CD1c-positive myeloid dendritic cell (primary cell): Measurements from ENCODE around the gene DIP2C.
"Not testable (repeated sequence)": the region's sequence is repeated elsewhere in the genome, so short reads cannot be mapped to it uniquely, and the experiment has no call there.

Source experiments
- DNase-seq: peaks from one replicate; pipeline ENCODE4 v3.0.0-alpha.2; 2016; ENCODE audit errors: extremely low spot score

DIP2C gene

DNA sequence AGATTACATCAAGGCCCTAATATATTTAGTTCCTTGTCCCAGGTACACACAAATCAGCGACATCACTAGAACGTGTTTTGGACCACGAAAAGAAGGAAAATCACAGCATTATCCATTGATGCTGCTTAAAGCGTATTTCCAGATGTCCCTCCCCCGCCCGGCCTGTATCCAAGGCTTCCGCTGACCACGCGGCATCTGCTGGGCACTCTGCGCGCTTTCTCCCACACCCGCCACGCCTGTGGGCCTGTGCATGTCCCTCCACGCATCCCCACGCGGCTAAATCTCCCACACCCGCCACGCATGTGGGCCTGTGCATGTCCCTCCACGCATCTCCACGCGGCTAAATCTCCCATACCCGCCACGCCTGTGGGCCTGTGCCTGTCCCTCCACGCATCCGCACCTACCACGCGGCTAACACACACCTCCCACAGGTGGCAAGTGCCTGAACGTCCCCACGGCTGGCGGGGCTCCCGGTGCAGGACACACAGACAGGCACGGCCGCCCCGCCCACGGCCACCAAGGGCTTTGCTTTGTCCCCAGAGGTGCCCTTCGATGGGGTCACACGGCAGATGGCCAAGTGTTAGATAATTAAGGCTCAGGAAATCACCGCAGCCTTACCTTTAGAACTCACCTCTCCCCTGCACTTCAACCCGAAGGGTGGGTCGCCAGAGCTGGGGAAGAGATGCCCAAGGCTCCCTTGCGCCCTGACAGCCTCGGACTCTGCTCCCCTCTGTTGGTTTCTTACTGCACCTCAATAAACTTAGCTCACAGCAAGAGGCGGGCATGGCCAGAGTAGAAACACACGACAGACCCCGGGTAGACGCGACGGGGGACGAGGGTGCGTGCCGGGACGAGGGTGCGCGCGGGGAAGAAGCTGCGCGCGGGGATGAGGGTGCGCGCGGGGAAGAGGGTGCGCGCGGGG is 49.5 kb downstream of the DIP2C start:
- no peak for DNase-seq

DNA sequence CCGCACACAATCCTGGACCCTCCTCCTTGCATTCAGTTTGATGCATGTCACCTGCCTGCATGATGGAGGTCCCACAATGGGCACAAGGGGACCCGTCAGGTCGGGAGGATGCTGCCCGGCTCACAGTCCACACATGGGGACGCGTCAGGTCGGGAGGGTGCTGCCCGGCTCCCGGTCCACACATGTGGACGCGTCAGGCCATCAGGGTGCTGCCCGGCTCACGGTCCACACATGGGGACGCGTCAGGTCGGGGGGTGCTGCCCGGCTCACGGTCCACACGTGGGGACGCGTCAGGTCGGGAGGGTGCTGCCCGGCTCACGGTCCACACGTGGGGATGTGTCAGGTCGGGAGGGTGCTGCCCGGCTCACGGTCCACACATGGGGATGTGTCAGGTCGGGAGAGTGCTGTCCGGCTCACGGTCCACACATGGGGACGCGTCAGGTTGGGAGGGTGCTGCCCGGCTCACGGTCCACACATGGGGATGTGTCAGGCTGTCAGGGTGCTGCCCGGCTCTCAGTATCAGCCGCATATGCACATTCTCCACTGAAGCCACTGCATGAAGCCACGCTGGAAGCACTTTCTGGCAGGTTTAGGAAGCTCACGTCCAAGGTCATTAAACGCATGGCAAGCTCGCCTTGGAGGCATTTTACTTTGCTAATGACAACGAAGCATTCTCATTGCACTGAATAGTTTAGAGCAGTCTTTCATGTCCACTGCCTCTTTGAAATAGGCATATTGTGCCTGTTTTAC is 50.3 kb downstream of the DIP2C start:
- no peak for DNase-seq

DNA sequence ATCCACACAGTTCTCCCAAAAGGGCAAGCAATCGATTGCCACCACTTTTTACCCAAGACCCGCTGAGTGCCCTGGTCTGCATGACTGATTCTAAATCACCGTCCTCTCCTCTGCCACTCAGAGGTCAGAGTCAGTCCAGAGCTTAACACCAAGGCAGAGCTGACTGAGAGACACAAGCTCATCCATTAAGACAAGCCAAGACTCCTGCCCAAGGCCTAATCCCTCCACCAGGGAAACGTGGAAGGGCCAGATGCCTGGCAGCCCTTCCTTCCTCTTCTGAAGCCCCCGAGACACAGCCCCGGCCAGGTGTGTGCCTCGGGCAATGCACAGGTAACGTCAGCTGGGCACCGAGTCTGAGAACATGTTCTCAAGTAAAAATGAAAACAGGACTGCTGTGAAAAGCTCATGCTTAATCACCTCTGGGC is 51.7 kb downstream of the DIP2C start:
- no peak for DNase-seq

DNA sequence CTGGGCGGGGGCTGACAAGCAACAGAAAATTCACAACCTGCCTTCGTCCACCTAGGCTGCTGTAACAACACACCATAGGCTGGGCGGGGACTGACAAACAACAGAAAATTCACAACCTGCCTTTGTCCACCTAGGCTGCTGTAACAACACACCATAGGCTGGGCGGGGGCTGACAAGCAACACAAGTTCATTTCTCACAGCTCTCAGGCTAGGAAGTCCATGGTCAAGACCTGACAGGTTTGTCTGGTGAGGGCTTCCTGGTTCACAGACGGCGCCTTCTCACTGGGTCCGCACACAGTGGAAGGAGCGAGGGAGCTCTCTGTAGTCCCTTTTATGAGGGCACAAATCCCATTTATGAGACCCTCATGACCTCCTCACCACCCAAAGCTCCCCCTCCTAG is 52.2 kb downstream of the DIP2C start:
- DNase-seq = no peak

DNA sequence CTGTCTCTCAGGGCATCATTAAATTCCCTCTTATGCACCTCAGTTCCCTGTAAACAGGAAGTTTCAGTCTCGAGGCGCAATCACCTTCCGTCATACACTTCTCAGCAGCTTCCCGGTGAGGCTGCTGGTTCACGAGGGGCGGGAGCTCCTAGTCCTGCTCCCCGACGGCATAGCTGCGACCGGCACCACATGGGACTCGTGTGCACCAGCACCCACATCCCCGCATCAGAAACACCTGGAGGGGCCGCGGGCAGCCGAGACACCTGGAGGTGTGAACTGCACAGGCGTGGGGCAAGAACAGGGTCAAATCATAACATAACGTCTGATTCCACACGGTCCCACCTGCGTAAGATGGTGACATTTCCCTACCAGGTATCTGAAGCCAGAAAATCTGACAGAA is 52.7 kb downstream of the DIP2C start:
- no peak for DNase-seq

DNA sequence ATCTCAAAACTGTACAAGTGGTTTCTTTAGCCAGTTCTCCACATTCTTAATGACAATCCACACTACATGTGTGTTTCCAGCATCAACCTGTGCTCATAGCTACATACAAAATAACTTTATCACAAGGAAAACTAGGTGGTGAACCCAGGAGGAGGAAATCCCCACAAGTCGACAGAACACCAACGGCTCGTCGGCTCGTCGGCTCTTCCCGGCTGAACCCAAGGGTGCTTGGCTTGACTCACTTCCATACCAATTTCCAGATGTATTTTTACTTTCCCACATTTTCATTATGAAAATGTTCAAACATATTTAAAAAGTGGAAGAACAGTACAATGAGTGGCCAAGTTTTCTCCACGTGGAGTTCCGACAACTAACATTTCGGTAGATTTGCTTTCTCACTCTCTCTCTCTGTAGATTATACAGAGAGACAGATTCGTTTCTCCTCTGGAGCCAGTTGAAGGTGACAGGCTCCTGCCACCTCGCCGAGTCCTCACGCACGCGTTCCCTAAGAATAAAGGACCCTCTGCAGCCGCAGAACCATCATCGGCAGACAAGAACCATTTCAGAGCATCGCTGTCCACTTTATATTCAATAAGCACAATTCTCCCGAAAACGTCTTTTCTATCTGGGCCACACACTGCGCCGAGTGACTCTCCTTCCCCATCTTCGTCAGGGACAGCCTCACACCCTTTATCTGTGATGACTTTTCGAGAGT is 53.3 kb downstream of the DIP2C start:
- DNase-seq = no peak

DNA sequence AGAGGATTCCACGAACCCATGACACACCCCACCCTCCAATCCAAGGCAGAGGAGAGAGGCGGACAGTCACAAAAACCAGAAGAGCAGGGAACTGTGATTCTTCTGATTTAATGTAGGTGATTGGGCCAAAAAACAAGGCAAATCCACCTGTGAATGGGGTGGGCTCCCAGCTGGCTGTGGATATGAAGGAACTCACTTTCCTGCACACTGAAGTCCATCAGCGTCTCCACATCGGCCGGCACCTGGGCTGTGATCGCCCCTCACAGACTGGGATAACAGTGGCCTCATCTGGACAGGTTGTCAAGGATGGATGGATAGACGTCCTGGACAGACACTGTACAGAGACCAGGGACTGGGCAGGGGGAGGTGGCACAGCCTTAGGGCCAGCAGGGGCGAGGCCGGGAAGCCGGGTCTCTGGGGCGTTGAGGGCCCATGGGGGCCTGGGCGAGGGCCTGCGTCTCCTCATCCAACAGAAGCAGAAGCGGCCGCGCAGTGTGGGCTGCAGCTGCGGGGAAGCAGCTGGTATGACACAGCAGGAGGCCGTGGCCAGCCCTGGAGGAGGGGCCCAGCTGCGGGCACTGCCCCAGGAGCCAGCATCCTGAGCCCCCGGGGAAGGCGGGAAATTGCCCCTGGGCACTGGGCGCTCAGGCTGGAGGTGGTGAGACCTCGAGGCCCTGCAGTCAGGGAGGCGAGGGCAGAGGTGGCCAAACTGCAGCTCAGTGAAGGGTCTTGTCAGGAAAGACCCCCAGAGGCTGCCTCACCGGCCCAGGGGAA is 54.2 kb downstream of the DIP2C start:
- DNase-seq = no peak

DNA sequence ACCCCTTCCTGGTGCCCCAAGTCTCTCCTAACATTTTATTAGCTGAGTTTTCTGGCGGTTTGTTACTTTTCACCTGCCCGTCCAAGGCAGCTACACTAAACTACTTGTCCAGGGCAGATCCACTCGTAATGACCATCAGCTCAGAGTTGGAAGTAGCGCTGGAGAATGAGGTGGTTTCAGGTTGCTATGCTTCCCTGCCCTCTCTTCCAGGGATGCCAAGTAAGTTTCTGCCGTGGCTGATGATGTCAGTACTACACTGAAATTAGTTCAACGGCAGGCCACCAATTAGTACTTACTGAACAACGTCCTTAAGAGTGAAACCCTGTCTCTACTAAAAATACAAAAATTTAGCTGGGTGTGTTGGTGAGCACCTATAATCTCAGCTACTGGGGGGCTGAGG is 55.2 kb downstream of the DIP2C start:
- no peak for DNase-seq

DNA sequence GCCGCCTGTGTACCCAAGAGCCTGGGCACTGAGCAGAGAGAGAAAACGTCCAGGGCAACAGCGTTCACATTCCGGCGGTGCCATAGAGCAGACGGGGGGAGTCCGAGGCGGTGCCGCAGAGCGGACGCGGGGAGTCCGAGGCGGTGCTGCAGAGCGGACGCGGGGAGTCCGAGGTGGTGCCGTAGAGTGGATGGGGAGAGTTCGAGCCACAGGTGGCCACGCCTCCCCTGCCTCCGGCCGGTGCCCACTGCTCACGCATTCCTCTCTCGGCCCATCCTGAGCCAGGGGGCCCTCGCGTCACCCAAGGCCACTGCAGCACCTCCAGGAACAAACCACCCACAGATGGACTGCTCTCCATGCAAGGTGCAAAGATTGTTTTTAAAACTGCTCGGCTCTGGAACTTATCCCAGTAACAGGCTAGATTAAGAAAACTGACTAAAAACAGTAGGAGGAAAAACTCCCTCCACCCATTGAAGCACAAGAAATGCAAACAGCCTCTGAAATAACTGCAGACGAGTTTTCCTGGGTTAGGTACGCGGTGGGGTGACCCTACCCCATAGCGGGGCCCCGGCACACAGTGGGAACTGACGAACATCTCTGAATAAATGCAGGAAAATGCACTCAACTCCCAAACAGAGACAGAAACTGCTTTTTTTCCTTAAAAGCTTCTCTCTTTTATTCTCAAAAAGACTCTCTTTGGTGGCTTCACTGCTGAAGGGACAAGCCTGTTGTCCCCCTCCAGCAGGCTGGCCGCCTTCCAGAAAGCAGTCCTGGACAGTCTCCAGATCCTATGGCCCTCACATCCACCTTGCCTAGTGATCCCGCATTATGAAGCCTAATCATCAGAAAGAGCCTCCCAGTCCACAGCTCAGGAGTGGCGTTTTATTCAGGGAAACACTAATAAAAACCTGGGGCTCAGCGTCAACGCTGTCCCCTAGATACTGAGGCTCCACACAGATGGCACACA is 55.9 kb downstream of the DIP2C start:
- no peak for DNase-seq

DNA sequence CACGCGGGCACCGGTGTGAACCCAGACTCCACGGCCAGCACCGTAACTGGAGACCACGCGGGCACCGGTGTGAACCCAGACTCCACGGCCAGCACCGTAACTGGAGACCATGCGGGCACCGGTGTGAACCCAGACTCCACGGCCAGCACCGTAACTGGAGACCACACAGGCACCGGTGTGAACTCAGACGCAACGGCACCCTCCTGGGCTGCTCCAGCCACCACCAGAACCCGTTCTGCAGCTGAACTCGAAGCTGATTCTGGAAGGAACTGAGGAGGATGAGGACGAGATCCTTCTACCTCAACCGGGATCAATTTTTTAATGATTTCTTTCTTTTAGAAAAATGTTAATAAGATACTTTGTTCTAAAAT is 56.7 kb downstream of the DIP2C start:
- DNase-seq = not testable (repeated sequence)

DNA sequence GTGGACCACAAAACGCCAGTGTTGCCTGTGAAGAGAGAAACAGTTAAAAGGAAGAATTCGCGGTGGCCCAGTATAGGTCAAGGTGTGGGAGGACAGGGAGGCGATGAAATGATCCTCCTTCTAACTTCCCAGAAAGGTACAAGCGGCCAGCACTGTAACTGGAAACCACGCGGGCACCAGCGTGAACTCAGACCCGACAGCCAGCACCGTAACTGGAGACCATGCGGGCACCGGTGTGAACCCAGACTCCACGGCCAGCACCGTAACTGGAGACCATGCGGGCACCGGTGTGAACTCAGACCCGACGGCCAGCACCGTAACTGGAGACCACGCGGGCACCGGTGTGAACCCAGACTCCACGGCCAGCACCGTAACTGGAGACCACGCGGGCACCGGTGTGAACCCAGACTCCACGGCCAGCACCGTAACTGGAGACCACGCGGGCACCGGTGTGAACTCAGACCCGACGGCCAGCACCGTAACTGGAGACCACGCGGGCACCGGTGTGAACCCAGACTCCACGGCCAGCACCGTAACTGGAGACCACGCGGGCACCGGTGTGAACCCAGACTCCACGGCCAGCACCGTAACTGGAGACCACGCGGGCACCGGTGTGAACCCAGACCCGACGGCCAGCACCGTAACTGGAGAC is 57.2 kb downstream of the DIP2C start:
- not testable (repeated sequence) for DNase-seq

DNA sequence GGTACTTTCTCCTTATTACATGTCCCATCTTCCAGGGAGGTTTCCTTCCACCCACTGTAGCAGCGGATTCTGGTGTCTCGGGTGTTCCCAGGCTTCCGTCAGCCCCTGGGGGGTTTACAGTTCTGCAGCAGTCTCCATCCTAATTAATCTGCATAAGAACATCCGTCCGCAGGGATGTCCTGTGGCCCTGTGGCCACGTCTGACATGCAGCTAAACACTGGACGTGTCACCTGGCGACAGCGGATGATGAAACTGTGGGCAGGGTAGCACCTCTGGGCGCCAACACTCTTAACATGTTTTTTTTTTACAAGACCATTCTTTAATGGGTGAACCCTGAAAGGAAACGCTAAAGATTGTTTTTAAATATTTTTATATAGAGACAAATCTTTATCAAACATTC is 58.2 kb downstream of the DIP2C start:
- no peak for DNase-seq

DNA sequence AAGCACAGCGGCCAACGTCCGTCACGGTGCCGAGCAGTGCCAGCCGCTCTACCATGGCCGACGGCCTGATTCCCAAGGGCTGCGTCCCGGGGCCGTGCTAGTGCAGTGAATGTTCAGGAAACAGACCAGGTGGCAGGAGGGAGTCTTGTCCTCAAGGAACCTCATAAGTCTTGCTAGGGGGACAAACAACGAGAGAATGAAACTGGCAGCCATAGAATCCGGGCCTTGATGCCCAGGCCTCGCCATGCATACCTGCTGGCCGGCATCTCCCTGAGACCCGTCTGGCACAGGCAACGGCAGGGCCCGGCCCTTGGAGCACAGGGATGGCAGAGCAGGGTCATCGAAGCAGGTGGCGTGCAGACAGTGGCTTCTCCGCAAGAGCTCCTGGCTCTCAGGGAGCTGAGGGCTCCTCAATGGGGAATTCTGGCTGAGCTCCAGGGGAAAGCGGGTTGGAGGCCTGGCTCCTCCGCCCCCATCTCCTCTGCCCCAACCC is 58.8 kb downstream of the DIP2C start:
- DNase-seq = no peak

DNA sequence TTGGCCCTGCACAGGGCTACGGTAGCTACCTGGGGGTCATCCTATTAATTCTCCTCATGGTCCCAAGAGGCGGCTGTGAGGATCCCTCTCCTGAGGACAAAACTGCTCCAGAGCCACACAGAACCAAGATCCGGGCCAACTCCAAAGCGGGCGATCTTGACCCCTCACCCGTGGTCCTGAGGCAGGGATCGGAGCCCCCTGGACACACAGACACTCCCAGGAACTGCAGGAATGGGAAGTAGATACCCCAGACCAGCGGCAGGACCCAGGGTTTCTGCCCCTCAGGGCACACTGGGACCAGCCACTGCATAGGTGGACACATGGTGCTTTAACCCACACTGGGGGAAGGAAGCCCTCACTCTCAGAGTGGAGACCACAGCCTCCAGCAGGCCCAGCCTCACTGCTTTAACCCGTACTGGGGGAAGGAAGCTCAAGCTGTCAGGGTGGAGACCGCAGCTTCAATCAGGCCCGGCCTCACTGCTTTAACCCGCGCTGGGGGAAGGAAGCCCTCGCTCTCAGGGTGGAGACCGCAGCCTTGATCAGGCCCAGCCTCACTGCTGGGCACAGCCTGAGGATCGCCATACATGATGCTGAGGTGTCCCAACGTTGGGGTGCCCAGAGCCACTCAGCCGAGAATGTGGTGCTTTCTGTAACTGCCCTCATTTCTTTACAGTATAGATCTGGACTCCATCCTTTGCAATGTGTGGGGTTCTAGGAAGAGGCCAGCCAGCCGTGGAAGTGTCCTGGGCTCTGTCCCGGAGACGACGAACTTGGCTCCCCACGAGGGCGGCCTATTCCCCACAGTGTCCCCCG is 60.1 kb downstream of the DIP2C start:
- DNase-seq = no peak

DNA sequence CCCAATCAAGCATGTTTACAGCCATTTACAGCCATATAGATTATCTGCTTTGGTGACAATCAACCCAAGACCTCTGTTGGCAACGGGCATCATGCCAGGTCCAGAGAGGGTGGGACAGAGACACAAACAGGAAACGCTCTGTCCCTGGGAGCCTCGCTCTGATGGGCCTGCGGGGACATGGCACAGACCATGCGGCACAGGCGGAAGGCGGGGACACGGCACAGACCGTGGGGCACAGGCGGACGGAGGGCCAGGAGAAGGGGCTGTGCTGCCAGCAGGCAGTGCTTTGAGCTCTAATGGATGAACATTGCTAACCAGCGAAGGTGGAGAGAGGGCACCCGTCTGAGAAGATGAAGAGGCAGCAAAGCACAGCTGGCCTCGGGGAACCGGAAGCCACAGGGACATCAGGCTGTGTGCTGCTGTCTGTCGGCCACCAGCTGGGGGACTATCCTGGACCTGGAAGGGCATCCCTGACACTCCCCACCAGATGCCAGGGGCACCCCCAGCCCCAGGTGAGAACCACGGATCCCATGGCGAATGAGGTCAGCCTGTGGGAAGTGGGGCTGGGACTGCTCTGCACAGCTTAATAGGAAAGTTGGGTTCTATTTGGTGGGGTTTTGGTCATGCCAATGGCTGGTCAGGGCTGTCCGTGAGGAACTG is 61.0 kb downstream of the DIP2C start:
- DNase-seq = no peak

DNA sequence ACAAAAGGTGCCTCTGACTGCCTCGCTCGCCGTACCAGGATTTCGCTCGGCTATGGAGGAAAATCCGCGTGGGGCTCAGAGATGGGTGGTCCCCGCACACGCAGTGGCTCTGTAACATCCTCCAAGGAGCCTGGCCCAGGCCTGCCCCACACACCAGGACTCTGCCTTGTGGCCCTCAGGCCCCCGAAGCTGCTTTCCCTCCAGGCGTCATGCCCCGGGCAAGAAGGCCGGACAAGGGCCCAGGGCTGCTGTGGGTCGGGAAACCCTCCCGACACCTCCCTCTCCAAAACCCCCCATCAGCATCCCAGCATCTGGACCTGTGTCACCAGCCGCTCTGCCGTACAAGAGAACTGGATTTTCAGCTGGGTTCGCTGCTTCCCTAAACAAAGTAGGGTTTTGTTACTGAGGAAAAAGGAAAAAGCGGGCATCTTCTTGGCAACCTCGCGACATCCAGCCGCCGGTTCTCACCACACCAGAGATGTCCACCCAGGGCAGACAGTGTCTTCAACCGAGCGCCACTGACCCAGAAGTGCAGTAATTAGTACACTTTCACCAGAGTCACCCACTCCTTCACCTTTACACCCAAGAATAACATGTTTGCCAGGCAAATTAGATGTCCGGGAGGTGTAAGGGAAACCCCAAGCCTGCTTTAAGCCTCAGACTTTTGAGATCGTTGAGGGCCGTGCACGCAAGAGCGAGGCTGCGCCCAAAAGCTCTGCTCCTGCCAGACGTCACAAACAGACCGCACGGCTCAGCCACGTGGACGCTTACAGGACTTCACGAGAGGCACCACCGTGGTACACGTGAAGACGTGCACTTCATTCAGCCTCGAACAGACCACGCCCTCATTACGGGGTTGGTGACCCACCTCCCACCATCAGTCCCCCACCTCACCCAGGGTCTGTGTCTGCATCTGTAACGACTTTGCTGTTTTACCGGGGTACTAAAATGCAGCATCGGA is 62.2 kb downstream of the DIP2C start:
- no peak for DNase-seq
